Mesenchymal stem cell (in vitro differentiated cells and primary cell): ENCODE data around the gene SYNM.
A peak's percentile ranks its signal among the peaks of the same experiment; 100 is the strongest.

Experiments used
- DNase-seq: peaks from one replicate; pipeline ENCODE4 v3.0.0-alpha.2; 2013
- H2AFZ ChIP-seq: one replicate; pipeline ENCODE4 v1.6.1; 2013; ENCODE audit warnings: low read depth, mild to moderate bottlenecking, control low read depth, inconsistent platforms, low read length, moderate library complexity
- H2AK5ac ChIP-seq: 2 replicates; pipeline ENCODE4 v1.6.1; 2013; ENCODE audit warnings: low read length, moderate library complexity, mild to moderate bottlenecking, inconsistent platforms; ENCODE audit not compliant: severe bottlenecking
- H2BK120ac ChIP-seq: one replicate; pipeline ENCODE4 v1.6.1; 2013; ENCODE audit warnings: low read depth, mild to moderate bottlenecking, inconsistent platforms, low read length, moderate library complexity
- H2BK12ac ChIP-seq, 2 experiments: one replicate each; pipeline ENCODE4 v1.6.1; 2013; ENCODE audit warnings: inconsistent platforms in 2 of 2, low read length in 2 of 2, mild to moderate bottlenecking in 2 of 2, moderate library complexity in 2 of 2, control low read depth in 1 of 2
- H2BK15ac ChIP-seq: one replicate; pipeline ENCODE4 v1.6.1; 2013; ENCODE audit warnings: mild to moderate bottlenecking, low read depth, inconsistent platforms; ENCODE audit not compliant: poor library complexity, severe bottlenecking
- H2BK5ac ChIP-seq: 2 replicates; pipeline ENCODE4 v1.6.1; 2013; ENCODE audit warnings: low read depth, mild to moderate bottlenecking, low read length, control low read depth, inconsistent platforms; ENCODE audit not compliant: poor library complexity, severe bottlenecking
- H3K14ac ChIP-seq, 2 experiments: one replicate each; pipeline ENCODE4 v1.6.1; 2013; ENCODE audit warnings: inconsistent platforms in 2 of 2, low read length in 2 of 2, control low read depth in 1 of 2, mild to moderate bottlenecking in 1 of 2, moderate library complexity in 1 of 2
- H3K18ac ChIP-seq, 2 experiments: one replicate each; pipeline ENCODE4 v1.6.1; 2013; ENCODE audit warnings: inconsistent platforms in 2 of 2, low read length in 2 of 2, control low read depth in 1 of 2, low read depth in 1 of 2, mild to moderate bottlenecking in 1 of 2
- H3K23ac ChIP-seq, 2 experiments: one replicate each; pipeline ENCODE4 v1.6.1; 2013; ENCODE audit warnings: inconsistent platforms in 2 of 2, low read length in 2 of 2, mild to moderate bottlenecking in 2 of 2, moderate library complexity in 2 of 2, control low read depth in 1 of 2
- H3K27ac ChIP-seq: 2 replicates; pipeline ENCODE4 v1.5.1; 2013; ENCODE audit warnings: mild to moderate bottlenecking, moderate library complexity, low read length, control low read depth, inconsistent platforms; ENCODE audit not compliant: poor library complexity, severe bottlenecking
- H3K27me3 ChIP-seq, 2 experiments: 2 replicates each; pipeline versions ENCODE4 v1.6.1 to v1.7.0; 2013; ENCODE audit warnings: low read length in 2 of 2, mild to moderate bottlenecking in 2 of 2, moderate library complexity in 2 of 2, control low read depth in 1 of 2, inconsistent platforms in 1 of 2; ENCODE audit not compliant: control insufficient read depth in 1 of 2, insufficient read depth in 1 of 2
- H3K36me3 ChIP-seq, 2 experiments: 2 replicates each; pipeline versions ENCODE4 v1.6.1 to v1.7.0; 2013; ENCODE audit warnings: low read length in 2 of 2, control low read depth in 1 of 2, inconsistent platforms in 1 of 2, low read depth in 1 of 2, mild to moderate bottlenecking in 1 of 2; ENCODE audit not compliant: insufficient read depth in 2 of 2, control insufficient read depth in 1 of 2
- H3K4ac ChIP-seq, 2 experiments: one replicate each; pipeline ENCODE4 v1.6.1; 2013; ENCODE audit warnings: inconsistent platforms in 2 of 2, low read length in 2 of 2, mild to moderate bottlenecking in 2 of 2, moderate library complexity in 2 of 2, control low read depth in 1 of 2, low read depth in 1 of 2
- H3K4me1 ChIP-seq: 2 replicates; pipeline ENCODE4 v1.6.1; 2013; ENCODE audit warnings: low read depth, low read length, control low read depth; ENCODE audit not compliant: control insufficient read depth, insufficient read depth
- H3K4me2 ChIP-seq: 2 replicates; pipeline ENCODE4 v1.6.1; 2013; ENCODE audit warnings: low read length, mild to moderate bottlenecking, inconsistent platforms; ENCODE audit not compliant: poor library complexity, severe bottlenecking
- H3K4me3 ChIP-seq, 2 experiments: 2 replicates each; pipeline versions ENCODE4 v1.5.1 to v1.7.0; 2013; ENCODE audit warnings: low read length in 2 of 2, mild to moderate bottlenecking in 2 of 2, control low read depth in 1 of 2, low read depth in 1 of 2; ENCODE audit not compliant: insufficient read depth in 1 of 2
- H3K79me1 ChIP-seq: replicated peaks from 2 replicates; pipeline ENCODE4 v1.6.1; 2013; ENCODE audit warnings: mild to moderate bottlenecking, control low read depth, low read length, inconsistent platforms; ENCODE audit not compliant: poor library complexity, severe bottlenecking
- H3K9ac ChIP-seq: 2 replicates; pipeline ENCODE4 v1.7.0; 2013; ENCODE audit warnings: mild to moderate bottlenecking, low read length, moderate library complexity
- H3K9me3 ChIP-seq: 2 replicates; pipeline ENCODE4 v1.7.0; 2013; ENCODE audit warnings: mild to moderate bottlenecking, low read length; ENCODE audit not compliant: control insufficient read depth
- H4K8ac ChIP-seq: one replicate; pipeline ENCODE4 v1.6.1; 2013; ENCODE audit warnings: inconsistent platforms, mild to moderate bottlenecking, low read length, moderate library complexity
- H4K91ac ChIP-seq: one replicate; pipeline ENCODE4 v1.6.1; 2013; ENCODE audit warnings: mild to moderate bottlenecking, low read length, inconsistent platforms
- WGBS: methylation state at CpG from one replicate; pipeline ENCODE4 v1.1.7; 2013; ENCODE audit warnings: mixed read lengths; 5-methylcytosine and 5-hydroxymethylcytosine counted together

The SYNM gene

GRCh38 chr15:99137111-99137546 lies 32.2 kb downstream of the SYNM start:
- Histone ChIP-seq H4K8ac (no peak overlapping the region), H4K91ac (peak overlapping the region; percentile 55), H3K18ac (no peak overlapping the region), H2BK15ac (no peak overlapping the region), H3K4me1 (peaks cover 13% of the 10 kb centered on the region), H3K14ac (no peak overlapping the region), H3K4ac (no peak overlapping the region), H2AFZ (no peak overlapping the region), H3K27me3 (no peaks in the 10 kb centered on the region), H3K23ac (peak overlapping the region in 1 of 2 experiments; percentile 41), H3K27ac (no peak overlapping the region), H3K9me3 (no peaks in the 10 kb centered on the region), H3K4me3 (no peak overlapping the region), H2AK5ac (no peak overlapping the region), H2BK5ac (no peak overlapping the region), H2BK12ac (no peak overlapping the region), H3K36me3 (peaks cover 24 to 30% of the 10 kb centered on the region in 2 experiments), H2BK120ac (no peak overlapping the region), H3K9ac (no peak overlapping the region), H3K4me2 (no peak overlapping the region), H3K79me1 (no peaks in the 10 kb centered on the region)
- 94% methylated on average over 13 of the region's 13 CpGs for WGBS
- no peak for DNase-seq

DNA sequence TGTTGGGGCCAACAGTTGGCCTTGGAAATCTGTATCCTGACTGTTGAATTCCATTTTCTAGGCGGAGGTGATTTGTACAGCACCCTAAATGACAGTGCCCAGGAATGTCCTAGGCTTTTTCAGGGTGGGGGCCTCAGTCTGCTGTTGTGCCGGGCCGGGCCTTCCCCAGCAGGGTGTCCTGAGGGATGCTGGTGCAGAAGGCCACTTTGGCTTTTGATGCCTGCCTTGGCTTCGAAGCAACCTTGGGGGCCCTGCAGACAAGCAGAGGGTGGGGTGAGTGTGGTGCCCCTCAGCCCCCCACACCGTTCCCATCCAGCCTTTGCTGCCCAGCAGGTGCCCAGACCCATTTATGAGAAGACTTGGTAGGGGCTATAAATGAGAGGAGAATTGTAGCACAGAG lies 33.0 kb downstream of the SYNM start:
- no peak overlapping the region for H3K4me3 ChIP-seq
- H3K4me2 ChIP-seq, result no peak overlapping the region
- H4K8ac ChIP-seq, result no peak overlapping the region
- H3K14ac ChIP-seq, result no peak overlapping the region
- H3K9me3 ChIP-seq, result no peaks in the 10 kb centered on the region
- peaks cover 21 to 24% of the 10 kb centered on the region in 2 experiments for H3K36me3 ChIP-seq
- no peak overlapping the region for H2AK5ac ChIP-seq
- no peak overlapping the region for H2BK5ac ChIP-seq
- no peak overlapping the region for H3K18ac ChIP-seq
- no peaks in the 10 kb centered on the region for H3K27me3 ChIP-seq
- H3K9ac ChIP-seq, result no peak overlapping the region
- no peak overlapping the region for H3K4ac ChIP-seq
- H3K27ac ChIP-seq, result no peak overlapping the region
- peaks cover 13% of the 10 kb centered on the region for H3K4me1 ChIP-seq
- H2BK12ac ChIP-seq, result no peak overlapping the region
- H3K23ac ChIP-seq, result no peak overlapping the region
- no peak overlapping the region for H4K91ac ChIP-seq
- DNase-seq, result no peak
- no peak overlapping the region for H2AFZ ChIP-seq
- H2BK120ac ChIP-seq, result no peak overlapping the region
- no peak overlapping the region for H2BK15ac ChIP-seq
- 97% methylated on average over 5 of the region's 5 CpGs for WGBS
- H3K79me1 ChIP-seq, result no peaks in the 10 kb centered on the region

- Histone ChIP-seq H2BK120ac (no peak overlapping the region), H3K18ac (no peak overlapping the region), H3K4me2 (no peak overlapping the region), H3K23ac (no peak overlapping the region), H3K14ac (no peak overlapping the region), H3K79me1 (no peaks in the 10 kb centered on the region), H4K91ac (peak overlapping the region; percentile 6), H3K27me3 (no peaks in the 10 kb centered on the region), H3K36me3 (peaks cover 21 to 24% of the 10 kb centered on the region in 2 experiments), H2AK5ac (no peak overlapping the region), H2BK12ac (no peak overlapping the region), H2BK5ac (no peak overlapping the region), H3K4ac (no peak overlapping the region), H2BK15ac (no peak overlapping the region), H3K9ac (no peak overlapping the region), H2AFZ (no peak overlapping the region), H3K4me1 (peaks cover 13% of the 10 kb centered on the region), H3K27ac (no peak overlapping the region), H4K8ac (no peak overlapping the region), H3K4me3 (no peak overlapping the region), H3K9me3 (no peaks in the 10 kb centered on the region)
- 97% methylated on average over 14 of the region's 15 CpGs for WGBS
- no peak for DNase-seq
Measured at GRCh38 chr15:99138491-99138982, 33.7 kb downstream of the SYNM start.

DNA sequence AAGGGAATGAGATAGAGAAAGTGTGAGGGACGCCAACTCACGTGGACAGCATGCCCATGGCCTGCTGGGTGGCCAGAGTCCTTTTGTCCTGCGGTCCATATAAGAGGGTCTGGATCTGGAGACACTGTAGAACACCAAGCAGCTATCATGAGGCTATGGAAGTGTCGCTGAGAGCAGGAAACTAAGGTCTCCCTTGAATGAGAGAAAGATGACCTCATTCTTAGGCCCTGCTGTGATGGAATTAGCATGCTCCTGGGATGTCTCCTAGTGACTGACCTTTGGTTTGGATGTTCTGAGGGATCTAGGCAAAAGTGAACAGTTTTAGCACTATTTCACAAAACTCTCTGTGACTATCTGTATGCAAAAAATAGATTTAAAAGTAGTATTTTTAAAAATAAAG lies 34.4 kb downstream of the SYNM start:
- H2AFZ ChIP-seq, result no peak overlapping the region
- 89% methylated on average over 4 of the region's 4 CpGs for WGBS
- H2BK15ac ChIP-seq, result no peak overlapping the region

More for the DNA sequence above, 34.4 kb downstream of the SYNM start:
- no peak overlapping the region for H2BK120ac ChIP-seq
- H4K8ac ChIP-seq, result no peak overlapping the region
- H2BK12ac ChIP-seq, result no peak overlapping the region
- no peak overlapping the region for H3K27ac ChIP-seq
- no peak for DNase-seq
- no peak overlapping the region for H3K9ac ChIP-seq
- no peak overlapping the region for H4K91ac ChIP-seq
- H3K23ac ChIP-seq, result no peak overlapping the region
- H3K4me3 ChIP-seq, result no peak overlapping the region
- no peaks in the 10 kb centered on the region for H3K9me3 ChIP-seq
- no peak overlapping the region for H3K18ac ChIP-seq
- no peaks in the 10 kb centered on the region for H3K27me3 ChIP-seq
- no peak overlapping the region for H2BK5ac ChIP-seq
- H3K4me2 ChIP-seq, result no peak overlapping the region
- H3K36me3 ChIP-seq, result peaks cover 21 to 24% of the 10 kb centered on the region in 2 experiments
- H3K4me1 ChIP-seq, result peaks cover 12% of the 10 kb centered on the region
- no peaks in the 10 kb centered on the region for H3K79me1 ChIP-seq
- no peak overlapping the region for H3K4ac ChIP-seq
- no peak overlapping the region for H3K14ac ChIP-seq
- no peak overlapping the region for H2AK5ac ChIP-seq
